Activated CD4-positive, alpha-beta T cell treated with anti-CD3 and anti-CD28 coated beads for 4 hours (primary cell): Measurements from ENCODE around the gene FGFRL1.

Experiments used
- DNase-seq, 2 donors: peaks; one replicate each; pipeline ENCODE4 v3.0.0-alpha.2; 2020

FGFRL1 gene

GRCh38 chr4:1024882-1025545, 13.6 kb downstream of the FGFRL1 start:
- no peak for DNase-seq

GRCh38 chr4:1026115-1026514, 14.7 kb downstream of the FGFRL1 start:
- peak; percentile 26 to 29 for DNase-seq

GRCh38 chr4:1027219-1027914, 15.9 kb downstream of the FGFRL1 start:
- DNase-seq = no peak

GRCh38 chr4:1027915-1028238, 16.5 kb downstream of the FGFRL1 start:
- no peak for DNase-seq

GRCh38 chr4:1028574-1029220, 17.3 kb downstream of the FGFRL1 start:
- DNase-seq = no peak

GRCh38 chr4:1029529-1029928, 18.1 kb downstream of the FGFRL1 start:
- DNase-seq = no peak

- no peak for DNase-seq
These were observed 18.6 kb downstream of the FGFRL1 start for GRCh38 chr4:1030031-1030430.

- DNase-seq = no peak
These were observed 19.1 kb downstream of the FGFRL1 start for GRCh38 chr4:1030559-1030958.

GRCh38 chr4:1031346-1031745, 19.9 kb downstream of the FGFRL1 start:
- DNase-seq = no peak

GRCh38 chr4:1031956-1032795, 20.8 kb downstream of the FGFRL1 start:
- DNase-seq = no peak

GRCh38 chr4:1032861-1033260, 21.4 kb downstream of the FGFRL1 start:
- DNase-seq = no peak

- DNase-seq = no peak
These were observed 22.6 kb downstream of the FGFRL1 start for GRCh38 chr4:1033840-1034551.

GRCh38 chr4:1035510-1035909, 24.1 kb downstream of the FGFRL1 start:
- no peak for DNase-seq

- DNase-seq = no peak
These were observed 24.7 kb downstream of the FGFRL1 start for GRCh38 chr4:1036095-1036494.

- no peak for DNase-seq
These were observed 25.8 kb downstream of the FGFRL1 start for GRCh38 chr4:1036976-1037810.

GRCh38 chr4:1038948-1039492, 27.6 kb downstream of the FGFRL1 start:
- DNase-seq = no peak

GRCh38 chr4:1039493-1040343, 28.3 kb downstream of the FGFRL1 start:
- DNase-seq = no peak

GRCh38 chr4:1040344-1041146, 29.1 kb downstream of the FGFRL1 start:
- no peak for DNase-seq

GRCh38 chr4:1041147-1041935, 29.9 kb downstream of the FGFRL1 start:
- DNase-seq = no peak
